ENCODE measurements around the gene ECHDC1.

DNA sequence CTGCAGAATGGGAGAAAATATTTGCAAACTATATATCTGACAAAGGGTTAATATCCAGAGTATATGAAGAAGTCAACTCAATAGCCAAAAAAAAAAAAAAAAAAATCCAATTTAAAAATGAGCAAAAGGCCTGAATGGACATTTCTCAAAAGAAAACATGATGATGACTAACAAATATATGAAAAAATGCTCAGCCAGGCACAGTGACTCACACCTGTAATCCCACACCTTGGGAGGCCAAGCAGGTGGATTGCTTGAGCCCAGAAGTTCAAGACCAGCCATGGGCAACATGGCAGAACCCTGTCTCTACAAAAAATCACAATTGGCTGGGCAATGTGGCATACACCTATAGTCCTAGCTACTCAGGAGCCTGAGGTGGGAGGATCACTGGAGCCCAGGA, 2.1 kb upstream of the ECHDC1 start:
- no peak for TF ChIP-seq POLR2A (IDR thresholded peaks at IDR 0.05)
- TF ChIP-seq, protein P1, sequence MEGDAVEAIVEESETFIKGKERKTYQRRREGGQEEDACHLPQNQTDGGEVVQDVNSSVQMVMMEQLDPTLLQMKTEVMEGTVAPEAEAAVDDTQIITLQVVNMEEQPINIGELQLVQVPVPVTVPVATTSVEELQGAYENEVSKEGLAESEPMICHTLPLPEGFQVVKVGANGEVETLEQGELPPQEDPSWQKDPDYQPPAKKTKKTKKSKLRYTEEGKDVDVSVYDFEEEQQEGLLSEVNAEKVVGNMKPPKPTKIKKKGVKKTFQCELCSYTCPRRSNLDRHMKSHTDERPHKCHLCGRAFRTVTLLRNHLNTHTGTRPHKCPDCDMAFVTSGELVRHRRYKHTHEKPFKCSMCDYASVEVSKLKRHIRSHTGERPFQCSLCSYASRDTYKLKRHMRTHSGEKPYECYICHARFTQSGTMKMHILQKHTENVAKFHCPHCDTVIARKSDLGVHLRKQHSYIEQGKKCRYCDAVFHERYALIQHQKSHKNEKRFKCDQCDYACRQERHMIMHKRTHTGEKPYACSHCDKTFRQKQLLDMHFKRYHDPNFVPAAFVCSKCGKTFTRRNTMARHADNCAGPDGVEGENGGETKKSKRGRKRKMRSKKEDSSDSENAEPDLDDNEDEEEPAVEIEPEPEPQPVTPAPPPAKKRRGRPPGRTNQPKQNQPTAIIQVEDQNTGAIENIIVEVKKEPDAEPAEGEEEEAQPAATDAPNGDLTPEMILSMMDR (IDR thresholded peaks at IDR 0.05) = no peak
